Suppressor macrophage treated with lipopolysaccharide for 1 hour (primary cell): ENCODE data around the gene IQCK.

Experiments used
- DNase-seq, 3 donors: peaks; one replicate each; pipeline ENCODE4 v3.0.0-alpha.2; 2020 to 2022

The IQCK gene

GRCh38 chr16:19722269-19722952, 4.3 kb downstream of the IQCK start:
- DNase-seq: no peak

DNA sequence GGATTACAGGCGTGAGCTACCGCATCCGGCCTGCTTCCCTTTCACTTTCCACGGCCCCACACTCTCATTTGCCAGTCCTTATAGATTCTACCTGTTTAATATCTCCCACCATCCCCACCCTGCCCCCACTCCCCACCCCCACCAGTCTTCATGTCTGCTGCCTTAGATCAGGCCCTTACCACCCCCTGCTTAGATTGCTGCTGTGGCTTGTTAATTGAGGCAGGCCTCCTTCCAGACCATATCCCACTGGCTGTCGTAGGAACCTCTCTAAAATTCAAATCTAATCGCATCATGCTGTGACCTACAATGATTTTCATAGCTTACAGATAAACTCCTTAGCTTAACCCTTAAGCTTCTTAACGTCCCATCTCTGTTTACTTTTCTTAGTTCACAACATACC, 4.9 kb downstream of the IQCK start:
- no peak for DNase-seq

GRCh38 chr16:19728636-19728965, 10.5 kb downstream of the IQCK start:
- DNase-seq: no peak

DNA sequence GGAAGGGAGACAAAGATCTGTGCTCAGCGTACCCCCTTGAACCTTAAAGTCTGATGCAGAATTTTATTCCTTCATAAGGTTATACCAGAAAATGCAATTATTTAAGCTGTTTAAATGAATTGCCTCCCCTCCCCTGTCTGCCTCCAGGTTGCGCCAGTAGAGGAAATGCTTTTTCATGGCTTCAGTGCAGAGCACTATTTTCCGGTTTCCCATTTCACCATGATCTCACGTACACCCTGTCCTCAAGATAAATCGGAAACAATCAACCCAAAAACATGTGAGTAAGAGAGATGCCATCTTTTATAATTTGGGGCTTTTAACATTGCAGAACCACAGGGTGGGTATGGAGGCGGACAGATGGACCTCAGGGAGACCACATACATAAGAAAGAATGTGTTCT, 15.5 kb downstream of the IQCK start:
- no peak for DNase-seq

GRCh38 chr16:19735074-19735867, 17.2 kb downstream of the IQCK start:
- DNase-seq: no peak

- peak; percentile 25 to 53 (median 47) for DNase-seq
Observed at GRCh38 chr16:19737306-19738038, 19.4 kb downstream of the IQCK start.

DNA sequence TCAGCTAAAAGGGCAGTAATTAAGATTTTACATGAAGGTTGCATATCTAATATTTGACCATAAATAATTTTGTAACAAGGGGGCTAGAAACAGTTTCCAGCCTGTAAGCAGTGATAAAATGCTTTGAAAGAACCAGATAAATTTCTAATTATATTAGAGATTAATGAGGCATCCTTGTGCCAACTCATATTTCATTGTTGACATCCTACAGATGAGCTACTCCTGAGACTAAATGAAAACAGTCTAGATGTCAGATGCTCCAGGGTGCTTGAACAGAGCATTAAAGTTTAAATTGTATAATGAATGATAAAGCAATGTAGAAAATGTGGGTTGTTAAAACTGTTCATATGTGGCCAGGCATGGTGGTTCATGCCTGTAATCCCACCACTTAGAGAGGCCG, 23.3 kb downstream of the IQCK start:
- DNase-seq: no peak

DNA sequence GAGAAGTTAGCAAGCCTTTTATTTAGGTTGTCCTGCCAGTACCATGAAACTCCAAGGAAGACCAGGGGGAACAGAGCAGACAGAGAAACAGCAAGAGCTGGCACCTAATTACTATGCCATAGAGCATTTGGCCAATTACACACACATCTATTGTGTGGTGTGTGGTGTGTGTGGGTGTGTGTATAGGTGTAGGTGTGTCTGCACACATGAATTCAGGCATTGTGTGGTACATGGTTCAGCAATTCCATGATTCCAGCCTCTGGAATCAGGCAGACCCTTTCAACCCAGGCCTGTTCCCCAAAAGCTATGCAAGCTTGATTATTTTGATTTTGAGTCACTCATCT, 25.7 kb downstream of the IQCK start:
- no peak for DNase-seq

DNA sequence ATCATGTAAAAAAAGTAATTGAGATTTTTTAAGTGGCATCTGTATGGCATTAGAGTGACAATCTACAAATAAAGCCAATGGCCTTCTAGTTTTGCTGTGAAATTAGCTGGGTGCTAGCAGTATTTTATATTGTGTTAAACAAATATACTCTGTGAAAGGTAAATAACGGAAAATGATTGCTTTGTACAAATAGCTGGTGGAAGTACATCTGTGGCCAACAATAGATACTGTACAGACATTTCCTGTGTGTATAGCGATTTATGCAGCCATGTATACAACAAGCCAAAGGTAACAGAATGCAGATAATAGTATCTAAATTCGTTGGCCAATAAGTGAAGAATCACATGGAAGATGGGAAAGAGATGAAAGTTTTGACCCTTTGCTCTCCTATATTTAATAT, 26.6 kb downstream of the IQCK start:
- no peak for DNase-seq

DNA sequence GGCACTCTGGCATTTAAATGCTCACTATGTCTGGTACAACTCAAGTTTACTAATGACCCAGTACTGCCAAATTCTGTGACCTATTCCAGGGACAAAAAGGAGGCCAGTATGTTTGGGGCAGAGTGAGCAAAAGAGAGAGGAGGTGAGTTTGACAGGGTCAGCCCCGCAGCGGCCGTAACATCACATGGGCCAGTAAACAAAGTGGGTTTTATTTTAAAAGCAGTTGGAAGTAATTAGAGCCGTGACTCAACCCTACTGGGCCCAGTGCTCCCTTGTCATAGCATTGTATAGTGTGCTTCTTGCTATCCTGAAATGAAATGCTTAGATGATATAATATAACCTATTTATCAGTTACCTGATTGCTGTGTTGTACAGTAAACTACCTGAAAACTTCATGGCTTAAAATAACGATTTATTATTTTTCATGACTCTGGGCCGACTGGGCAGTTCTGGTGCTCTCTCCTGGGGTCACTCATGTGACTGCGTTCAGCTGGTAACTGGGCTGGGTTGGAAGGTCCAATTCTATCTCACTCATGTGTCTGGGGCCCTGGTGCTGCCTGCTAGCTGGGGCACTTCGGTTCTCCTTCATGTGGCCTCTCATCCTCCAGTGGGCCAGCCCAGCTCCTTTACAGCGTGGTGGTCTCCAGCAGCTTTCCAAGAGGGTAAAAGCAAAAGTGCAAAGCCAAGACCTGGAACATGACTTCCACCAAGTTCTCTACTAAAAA, 27.4 kb downstream of the IQCK start:
- DNase-seq: no peak

- no peak for DNase-seq
Observed at GRCh38 chr16:19746561-19746960, 28.5 kb downstream of the IQCK start.

DNA sequence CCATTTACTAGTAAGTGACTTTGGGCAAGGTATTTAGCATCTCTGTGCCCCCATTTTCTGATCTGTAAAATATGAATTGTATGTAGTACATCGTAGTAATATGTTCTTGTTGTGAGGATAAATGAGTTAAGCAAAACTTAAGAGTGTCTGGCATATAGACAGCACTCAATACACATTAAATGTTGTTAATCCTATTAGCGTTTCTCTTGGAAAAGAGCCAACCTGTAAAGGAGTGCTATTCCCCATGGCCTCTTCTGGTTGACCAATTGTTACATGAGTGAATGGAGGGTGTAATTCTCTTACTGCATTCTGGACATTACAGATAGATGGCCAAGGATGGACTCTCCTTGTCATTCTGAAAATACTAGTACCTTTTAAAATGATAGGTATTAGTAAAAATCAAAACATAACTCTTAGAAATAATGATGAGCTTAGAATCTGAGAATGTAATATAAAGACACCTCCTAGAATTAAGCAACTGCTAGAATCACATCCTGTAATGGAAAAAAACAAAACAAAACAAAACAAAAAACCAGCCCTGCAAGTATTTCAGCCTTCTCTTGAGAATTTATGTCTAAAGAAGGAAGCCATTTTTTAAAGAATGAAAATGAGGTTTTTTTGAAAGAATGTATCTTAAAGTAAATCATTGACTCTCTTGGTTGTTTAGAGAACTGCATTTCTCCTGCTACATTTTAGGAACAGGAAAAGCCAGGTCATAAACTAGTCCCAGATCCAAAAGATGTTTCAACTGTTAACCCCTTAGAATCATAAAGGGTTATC, 30.5 kb downstream of the IQCK start:
- no peak for DNase-seq

- DNase-seq: peak; percentile 15 to 28 (median 17)
Observed at GRCh38 chr16:19749571-19750080, 31.6 kb downstream of the IQCK start.

DNA sequence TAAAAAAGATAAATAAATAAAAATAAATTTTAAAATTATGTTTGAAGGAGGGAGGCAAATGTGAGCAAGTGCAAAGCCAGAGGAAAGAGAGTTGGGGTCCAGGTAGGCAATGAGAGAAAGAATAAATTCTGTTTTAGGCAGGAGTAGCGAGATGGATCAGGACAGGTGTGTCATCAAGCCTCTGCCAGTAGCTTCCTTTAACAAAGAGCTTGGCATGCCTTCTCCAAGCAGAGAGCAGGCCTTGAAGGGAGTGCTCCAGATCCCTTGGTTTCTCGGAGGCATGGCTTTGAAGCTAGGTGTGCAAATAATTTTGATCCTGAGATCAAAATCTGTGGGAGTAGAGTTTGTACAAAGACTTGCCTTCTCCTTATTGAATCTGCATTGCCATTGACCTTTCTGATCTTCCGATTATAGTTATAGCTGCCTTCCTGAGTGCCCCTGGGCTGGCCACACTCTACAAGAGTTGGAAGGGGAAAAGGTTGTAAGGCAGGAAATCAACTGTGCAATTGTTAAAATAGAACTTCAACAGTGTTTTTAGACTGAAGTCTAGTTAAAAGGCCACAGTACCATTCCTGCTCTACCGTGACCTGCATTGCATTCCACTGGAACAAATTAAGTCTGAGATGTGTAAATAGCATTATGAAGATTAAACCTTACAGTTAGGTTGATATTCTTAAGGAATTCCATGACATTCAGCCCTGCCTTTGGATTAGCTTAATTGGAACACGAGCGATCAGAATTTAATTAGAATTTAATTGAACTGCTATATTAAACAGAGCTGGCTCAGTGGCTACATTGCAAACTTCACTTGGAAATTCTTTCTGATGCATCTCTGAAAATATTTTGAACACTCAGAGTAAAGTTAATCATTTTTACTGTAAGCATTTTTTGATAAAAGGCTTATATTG, 33.7 kb downstream of the IQCK start:
- DNase-seq: no peak

DNA sequence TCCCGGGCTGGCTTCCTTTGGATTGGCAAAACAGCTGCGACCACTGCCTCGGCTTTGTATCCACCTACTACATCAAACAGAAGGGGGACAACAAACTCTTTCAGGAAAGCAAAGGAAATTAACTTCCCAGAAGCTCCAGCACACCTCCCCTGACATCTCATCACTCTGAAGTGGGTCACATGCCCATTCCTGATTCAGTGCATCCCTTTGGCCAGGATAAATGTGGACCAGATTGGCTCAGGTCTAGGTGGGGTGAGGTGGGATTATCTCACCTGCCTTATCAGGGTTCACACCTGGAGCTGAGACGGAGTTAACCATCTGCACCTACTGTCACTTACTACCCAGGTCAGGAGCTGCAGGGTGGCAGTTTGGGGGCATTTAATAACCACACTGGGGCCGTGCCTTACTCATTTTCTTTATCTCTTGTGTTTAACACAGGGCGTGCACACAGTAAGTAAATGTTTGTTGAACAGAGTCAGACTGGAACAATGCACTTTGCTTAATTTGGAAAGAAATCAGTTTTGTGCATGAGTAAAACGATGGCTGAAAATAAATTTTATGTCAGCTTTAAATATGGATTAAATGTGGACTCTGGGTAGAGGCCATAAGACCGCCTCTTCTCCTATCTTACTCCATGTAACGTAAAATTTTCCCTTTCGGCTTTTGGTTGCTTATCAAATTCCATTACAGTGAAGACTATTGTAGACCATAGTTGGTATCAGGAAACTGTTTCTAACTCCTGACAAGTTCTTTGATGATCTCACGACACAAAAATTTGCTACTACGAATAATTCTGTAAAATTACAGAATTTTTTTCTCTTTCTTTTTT, 36.0 kb downstream of the IQCK start:
- no peak for DNase-seq

GRCh38 chr16:19754644-19755036, 36.6 kb downstream of the IQCK start:
- no peak for DNase-seq

DNA sequence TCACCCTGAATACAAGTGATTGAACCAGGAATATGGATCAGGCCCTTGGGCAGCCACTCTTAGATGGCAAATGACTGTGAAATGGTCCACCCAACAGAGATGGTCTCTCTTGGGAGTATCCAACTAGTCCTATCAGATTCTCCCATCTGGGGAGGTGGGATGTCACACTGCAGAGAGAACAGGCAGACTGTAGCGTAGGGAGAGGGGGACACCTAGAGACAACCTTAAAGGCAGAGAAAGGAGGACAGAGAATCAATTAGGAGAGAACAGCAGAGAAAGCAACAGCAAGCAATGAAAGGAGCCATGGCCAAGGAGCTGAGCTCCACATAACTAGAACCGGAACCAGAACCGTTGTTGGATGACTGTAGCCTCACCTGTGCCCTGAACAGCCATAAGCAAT, 37.2 kb downstream of the IQCK start:
- DNase-seq: no peak

DNA sequence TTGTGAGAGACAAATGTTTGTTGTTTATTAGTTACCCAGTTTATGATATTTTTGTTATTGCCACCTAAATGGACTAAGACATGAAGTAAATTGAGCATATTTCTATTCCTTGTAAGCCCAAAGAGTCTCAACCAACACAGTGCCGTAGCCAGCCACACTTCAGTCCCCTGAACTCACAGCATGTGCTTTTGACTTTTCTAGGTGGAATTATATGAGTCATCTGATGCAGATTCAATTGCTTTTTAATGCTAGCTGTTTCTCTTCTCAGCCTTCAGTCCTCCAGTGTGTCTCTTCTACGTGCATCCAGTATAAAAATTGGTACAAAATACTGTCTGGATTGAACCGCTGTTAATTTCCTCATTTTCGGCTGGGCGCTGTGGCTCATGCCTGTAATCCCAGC, 39.0 kb downstream of the IQCK start:
- DNase-seq: no peak

DNA sequence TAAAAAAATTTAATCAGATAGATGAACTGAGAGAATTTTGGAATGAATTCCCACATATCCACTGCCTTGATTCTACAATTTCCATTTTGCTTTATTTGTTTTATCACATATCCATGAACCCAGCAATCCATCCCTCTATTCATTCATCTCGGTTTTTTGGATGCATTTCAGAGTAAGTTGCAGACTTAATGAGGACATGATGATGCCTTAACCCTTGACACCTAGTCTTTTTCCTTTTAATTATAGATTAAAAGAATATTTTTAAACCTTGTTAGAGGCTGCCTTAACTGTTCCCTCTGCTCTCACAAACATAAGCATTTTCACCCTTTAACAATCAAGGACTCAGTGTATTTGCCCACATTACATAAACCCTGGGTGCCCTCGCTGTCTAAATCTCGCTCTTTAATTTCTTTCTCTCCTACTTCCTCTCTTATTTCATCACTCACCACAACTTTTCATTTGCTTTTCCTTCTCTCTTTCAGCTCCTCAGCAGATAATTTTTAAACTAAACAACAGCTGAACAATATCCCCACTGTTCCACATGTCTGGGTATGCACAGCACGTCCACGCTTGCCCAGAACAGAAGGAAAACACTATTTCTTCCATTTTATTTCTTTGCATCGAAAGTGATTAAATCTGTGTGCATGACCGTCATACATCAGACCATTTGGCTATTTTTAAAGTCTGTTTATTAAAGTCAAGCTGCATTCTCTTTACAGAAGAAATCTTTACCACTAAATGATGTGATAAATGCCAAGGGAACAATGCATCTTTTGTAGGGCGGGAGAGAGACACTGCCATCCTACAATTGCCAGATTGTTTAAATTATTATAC, 39.9 kb downstream of the IQCK start:
- DNase-seq: peak in 2 of 3 donors; percentile 8 to 18
